Suprapubic skin (tissue), 3 donors: Measurements from ENCODE around the gene OOSP3.

Experiments used
- CTCF ChIP-seq, 2 donors: fragments of 200-600 bp in 1 of 2; fragments of 450-650 bp in 1 of 2; sonication (generic) in 1 of 2; IDR thresholded peaks; one replicate each; pipeline ENCODE4 v1.5.1; 2016 to 2019; ENCODE audit warnings: antibody characterized with exemption in 2 of 2, mild to moderate bottlenecking in 1 of 2, moderate library complexity in 1 of 2
- POLR2A ChIP-seq, 2 donors: fragments of 450-650 bp; IDR thresholded peaks; one replicate each; pipeline ENCODE4 v1.6.1; 2017; ENCODE audit warnings: antibody characterized with exemption in 2 of 2, mild to moderate bottlenecking in 2 of 2, moderate library complexity in 2 of 2

- TF ChIP-seq CTCF (IDR thresholded peaks at IDR 0.05) (no peak), POLR2A (IDR thresholded peaks at IDR 0.05) (no peak)
Measured at GRCh38 chr11:59900366-59901126, 22.0 kb downstream of the OOSP3 start.
